ENCODE results near the gene PI4K2B.
"Not testable (repeated sequence)": the region's sequence is repeated elsewhere in the genome, so short reads cannot be mapped to it uniquely, and the experiment has no call there.

PI4K2B gene

DNA sequence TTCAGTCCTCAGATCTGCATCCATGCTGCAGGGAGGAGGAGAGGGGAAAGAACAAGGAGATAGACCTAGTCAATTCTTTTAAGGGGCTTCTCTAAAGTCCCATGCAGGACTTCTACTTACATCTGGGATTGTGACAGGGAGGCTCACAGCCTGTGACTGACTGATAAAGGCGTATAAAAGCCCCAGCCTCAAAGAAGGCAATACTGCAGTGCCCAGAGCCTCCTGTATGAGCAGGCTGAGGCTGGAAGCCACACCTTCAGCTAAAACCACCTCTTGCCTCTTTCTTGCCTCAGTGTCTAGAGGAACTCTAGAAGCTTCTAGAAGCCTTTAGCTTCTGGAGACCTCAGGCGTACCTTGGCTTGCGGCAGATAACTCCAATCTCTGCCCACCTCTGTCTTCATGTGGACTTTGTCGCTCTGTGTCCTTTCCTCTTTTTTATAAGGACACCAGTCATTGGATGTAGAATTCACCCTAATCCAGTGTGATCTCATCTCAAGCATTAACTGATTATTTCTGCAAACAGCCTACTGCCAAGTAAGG lies 72.8 kb downstream of the PI4K2B start:
- DNase-seq (ENCODE audit: low read depth, low spot score): no peak

DNA sequence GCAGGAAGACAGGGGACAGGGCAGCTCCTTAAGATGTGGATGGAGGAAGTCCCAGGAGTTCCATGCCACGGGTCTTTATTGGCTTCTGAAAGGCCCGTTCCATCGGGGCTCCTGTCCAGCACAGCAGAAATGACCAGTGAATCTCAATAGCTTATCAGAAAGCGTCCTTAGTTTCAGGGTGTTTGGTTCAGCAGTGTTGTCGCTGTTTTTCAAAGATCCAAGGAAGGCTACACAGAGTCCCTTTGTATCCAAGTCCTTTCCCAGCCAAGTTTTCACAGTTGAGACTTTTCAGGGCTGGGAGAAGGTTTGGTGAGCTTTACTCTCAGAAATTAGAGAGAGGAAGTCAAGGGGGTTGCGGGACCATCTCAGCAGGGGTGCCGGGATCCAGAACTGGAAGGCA lies 73.8 kb downstream of the PI4K2B start:
- peak; percentile 18 for DNase-seq (ENCODE audit: low read depth, low spot score)

DNA sequence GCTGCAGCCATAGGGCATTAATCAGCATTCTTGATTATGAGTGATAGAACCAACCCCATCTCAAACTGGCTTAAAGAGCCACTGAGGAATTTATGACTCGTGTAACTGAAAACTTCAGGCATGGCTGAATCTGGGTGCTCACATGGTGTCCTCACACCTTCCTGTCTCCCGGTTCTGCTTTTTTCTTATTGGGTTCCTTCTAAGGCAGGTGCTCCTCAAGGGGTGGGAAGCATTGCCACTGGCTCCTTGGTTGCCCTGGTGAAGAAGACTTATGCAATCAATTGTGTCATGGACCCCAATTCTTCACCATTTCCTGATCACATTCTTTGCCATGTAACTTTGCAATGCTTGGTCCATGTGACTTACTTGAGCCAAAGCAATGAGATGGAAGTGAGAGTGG lies 74.5 kb downstream of the PI4K2B start:
- DNase-seq (ENCODE audit: low read depth, low spot score): no peak

DNA sequence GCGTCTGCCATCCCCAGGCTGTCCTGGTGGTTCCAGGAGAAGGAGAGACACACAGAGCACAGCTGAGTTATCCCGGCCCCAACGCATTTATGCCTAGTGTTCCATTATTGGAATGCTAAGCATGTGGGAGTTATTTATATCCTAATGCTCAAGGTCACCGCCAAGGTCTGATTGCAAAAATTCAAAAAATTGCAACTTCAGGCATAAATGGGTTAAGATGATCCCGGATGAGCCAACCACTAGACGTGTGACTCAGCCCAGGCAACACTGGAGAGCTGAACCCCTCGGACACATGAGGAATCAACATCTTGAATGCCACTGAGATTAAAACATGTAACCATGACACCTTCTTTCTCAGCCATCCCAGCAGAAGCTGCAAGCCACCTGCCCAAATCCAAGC lies 74.9 kb downstream of the PI4K2B start:
- no peak for DNase-seq (ENCODE audit: low read depth, low spot score)

DNA sequence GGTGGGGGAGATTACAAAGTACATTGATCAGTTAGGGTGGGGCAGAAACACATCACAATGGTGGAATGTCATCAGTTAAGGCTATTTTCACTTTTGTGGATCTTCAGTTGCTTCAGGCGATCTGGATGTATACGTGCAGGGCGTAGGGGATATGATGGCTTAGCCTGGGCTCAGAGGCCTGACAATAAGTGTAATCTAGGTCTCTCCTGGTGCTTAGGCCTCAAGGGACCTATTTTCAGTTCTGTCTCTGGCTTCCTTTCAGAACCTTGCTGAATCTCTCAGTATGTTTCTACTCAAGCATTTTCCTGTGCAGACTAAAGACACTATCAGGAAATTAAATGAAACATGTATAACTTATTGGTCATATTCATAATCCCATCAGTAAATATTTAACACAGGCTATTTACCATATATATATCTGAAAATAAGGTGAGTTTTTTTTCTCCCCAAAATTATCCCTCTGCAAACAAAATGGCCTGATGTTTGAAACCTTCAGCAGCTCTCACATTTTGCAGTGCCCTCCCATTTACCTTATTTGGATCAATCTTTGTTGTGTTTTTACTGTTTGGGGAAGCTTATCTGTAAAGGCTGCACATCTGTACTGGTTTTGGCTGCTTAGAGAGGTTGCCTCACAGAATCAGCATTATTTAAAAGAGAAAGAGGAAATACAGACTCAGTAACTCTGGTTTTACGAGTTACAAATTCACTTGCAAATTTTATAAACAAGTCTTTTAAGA lies 76.4 kb downstream of the PI4K2B start:
- DNase-seq (ENCODE audit: low read depth, low spot score): no peak

DNA sequence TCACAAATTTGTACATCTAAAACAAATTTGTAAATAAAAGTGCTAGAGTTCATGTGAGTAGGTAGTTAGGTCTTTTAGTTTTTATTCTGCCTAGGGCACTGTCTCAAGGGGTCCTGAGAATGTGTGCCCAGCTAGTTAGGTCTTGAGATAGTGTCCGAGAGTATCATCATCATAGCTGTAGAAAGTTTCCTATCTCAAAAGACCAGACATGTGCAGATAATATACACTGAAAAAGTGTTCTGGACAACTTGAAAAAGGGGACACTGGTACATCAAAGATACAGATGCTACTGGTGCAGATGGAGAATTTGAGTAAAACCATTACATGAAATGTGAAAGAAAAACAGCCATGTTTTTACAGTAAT lies 77.0 kb downstream of the PI4K2B start:
- no peak for DNase-seq (ENCODE audit: low read depth, low spot score)

DNA sequence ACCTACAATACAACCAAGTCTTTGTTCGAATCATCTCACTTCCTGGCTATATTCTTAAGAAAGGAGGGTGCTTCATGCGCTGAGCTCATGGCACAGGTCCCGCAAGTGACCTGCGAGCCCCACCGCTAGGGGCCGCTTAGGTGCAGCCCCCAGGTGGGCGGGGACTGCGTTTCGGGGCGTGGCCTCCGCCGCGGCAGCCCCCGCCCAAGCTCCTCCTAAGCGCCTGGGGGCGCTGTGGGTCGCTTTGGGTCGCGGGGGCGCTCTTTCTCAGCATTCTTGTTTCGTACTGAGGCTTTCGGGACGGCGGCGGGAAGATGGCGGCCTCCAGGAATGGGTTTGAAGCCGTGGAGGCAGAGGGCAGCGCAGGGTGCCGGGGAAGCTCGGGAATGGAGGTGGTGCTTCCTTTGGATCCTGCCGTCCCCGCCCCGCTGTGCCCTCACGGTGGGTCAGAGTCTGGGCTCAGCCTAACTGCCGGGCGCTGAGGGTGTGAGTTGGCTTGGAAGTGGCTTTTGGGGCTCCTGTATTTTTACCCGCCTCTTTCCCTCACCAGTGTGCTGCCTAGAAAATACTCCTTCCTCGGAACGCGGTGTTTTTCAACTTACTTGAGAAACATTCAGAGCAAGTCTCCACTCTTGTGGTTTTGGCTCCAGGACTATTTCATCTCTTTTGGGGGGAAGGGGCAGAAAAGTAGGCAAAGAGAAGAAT lies 78.8 kb downstream of the PI4K2B start, which contains the start of gene ZCCHC4:
ZCCHC4 (plus strand) TSS at position 279 of the 705 bp plus-strand sequence; CDS start at position 315, 36 bp downstream.
- DNase-seq (ENCODE audit: low read depth, low spot score): peak; percentile 96

DNA sequence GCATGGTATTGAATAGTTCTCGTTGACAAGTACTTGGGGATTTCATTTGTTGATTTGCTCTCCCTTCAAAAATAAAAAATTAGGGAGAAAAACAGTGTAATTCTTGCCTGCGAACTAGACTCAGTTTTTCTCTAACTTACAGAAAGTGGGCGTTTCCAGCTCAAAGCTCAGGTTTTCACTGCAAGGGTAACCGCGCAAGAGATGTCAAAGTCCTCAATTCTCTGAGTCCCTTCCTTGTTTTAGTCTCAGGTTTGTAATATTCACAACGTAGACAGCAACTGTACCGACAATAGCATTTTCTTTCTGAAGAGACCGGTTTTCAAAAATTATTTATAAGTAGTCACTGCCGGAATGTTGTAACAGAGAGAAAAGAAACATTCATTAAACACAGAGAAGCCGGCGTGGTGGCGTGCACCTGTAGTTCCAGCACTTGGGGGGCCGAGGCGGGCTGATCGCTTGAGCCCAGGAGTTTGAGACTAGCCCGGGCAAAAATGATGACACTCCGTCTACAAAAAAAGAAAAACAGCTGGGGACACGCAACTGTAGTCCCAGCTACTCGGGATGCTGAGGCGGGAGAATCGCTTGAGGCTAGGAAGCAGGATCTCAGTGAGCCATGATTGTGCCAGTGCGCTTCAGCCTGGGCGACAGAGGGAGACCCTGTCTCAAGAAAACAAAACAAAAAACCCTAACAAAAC lies 79.5 kb downstream of the PI4K2B start:
- DNase-seq (ENCODE audit: low read depth, low spot score): no peak

DNA sequence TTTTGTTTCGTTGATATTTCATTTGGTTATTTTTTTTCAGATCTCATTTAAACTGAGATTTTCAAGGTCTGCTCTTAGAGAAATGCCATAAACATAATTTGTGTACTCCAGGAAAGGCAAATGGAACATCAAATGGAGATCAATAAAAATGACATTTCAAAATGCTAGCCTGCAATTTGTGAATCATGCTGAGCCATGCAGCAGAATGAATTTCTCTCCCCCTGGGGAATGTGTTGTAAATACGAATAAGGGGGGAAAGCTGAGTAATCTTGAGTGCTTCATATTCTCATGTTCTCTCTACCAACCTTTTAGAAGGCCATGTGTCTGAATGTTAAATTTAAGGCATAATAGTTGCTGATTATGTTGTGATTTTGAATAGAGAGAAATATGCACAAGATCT lies 86.5 kb downstream of the PI4K2B start:
- peak; percentile 11 for DNase-seq (ENCODE audit: low read depth, low spot score)

DNA sequence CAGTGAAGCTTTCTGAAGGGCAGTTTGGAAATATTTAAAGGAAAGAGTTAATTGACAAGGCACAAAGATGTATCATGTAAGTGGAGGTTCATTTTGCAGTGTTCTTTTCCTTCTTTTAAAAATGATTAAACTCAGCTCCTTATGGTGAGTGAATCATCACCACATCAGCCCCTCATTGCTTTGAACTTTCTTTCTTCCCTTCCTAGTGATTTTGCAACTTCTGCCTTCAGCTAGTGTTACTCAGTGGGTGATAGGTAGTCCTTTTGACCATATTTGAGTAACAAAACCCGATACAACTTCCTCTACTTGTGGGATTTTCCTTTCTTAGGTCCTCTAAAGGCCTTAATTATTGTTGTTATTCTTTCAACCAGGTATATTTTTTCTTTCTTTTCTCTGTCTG lies 86.9 kb downstream of the PI4K2B start:
- peak; percentile 62 for DNase-seq (ENCODE audit: low read depth, low spot score)

DNA sequence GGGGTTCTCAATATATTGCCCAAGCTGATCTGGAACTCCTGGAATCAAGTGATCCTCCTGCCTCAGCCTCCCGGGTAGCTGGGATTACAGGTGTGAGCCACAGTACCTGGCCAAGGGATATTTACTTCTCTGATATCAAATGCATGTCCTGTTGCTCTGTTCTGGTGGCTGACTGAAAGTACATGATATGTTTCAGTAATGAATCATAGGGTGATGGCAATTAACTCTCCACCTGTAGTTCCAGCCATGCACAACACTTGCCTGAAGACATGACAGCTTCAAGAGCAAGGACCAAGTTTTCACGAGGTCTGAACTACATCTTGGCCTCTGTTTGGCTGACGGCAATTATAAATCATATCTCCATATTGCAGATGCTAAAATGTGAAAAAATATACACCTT lies 87.9 kb downstream of the PI4K2B start:
- DNase-seq (ENCODE audit: low read depth, low spot score): no peak

DNA sequence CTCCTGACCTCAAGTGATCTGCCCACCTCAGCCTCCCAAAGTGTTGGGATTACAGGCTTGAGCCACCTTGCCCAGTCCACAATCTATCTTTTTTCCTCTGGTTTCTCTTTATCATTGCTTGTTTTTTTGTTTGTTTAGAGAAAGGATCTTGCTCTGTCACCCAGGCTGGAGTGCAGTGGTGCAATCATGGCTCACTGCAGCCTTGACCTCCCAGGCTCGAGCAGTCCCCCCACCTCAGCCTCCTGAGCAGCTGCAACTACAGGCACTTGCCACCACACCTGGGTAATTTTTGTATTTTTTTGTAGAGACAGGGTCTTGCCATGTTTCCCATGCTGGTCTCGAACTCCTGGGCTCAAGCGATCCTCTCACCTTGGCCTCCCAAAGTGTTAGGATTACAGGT lies 94.6 kb downstream of the PI4K2B start:
- not testable (repeated sequence) for DNase-seq (ENCODE audit: low read depth, low spot score)
